Measurements from ENCODE around the gene PLA2G4D.

Gene PLA2G4D, protein sequence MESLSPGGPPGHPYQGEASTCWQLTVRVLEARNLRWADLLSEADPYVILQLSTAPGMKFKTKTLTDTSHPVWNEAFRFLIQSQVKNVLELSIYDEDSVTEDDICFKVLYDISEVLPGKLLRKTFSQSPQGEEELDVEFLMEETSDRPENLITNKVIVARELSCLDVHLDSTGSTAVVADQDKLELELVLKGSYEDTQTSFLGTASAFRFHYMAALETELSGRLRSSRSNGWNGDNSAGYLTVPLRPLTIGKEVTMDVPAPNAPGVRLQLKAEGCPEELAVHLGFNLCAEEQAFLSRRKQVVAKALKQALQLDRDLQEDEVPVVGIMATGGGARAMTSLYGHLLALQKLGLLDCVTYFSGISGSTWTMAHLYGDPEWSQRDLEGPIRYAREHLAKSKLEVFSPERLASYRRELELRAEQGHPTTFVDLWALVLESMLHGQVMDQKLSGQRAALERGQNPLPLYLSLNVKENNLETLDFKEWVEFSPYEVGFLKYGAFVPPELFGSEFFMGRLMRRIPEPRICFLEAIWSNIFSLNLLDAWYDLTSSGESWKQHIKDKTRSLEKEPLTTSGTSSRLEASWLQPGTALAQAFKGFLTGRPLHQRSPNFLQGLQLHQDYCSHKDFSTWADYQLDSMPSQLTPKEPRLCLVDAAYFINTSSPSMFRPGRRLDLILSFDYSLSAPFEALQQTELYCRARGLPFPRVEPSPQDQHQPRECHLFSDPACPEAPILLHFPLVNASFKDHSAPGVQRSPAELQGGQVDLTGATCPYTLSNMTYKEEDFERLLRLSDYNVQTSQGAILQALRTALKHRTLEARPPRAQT

GRCh38 chr15:42094512-42094963, at the start of gene PLA2G4D:
Gene PLA2G4D (minus strand): TSS chr15:42094562. CDS start chr15:42094459, 103 bp downstream.
- Histone ChIP-seq H3K79me2 (ENCODE audit: insufficient read depth, low read depth) (no peaks in the 10 kb centered on the region), H2AFZ (ENCODE audit: low read depth) (peak within 1 kb of the TSS; percentile 34; the same call in 1 of the 2 replicates), H3K27ac (no peak within 1 kb of the TSS), H3K27me3 (ENCODE audit: insufficient read depth, low read depth) (no peaks in the 10 kb centered on the region), H4K20me1 (ENCODE audit: insufficient read depth) (no peaks in the 10 kb centered on the region), H3K4me1 (ENCODE audit: low read depth, poor library complexity, severe bottlenecking) (peaks cover 8% of the 10 kb centered on the region), H3K9ac (no peak within 1 kb of the TSS), H3K4me3 (IDR thresholded peaks at IDR 0.05; ENCODE audit: insufficient read depth, low read depth, low read length) (no peak within 1 kb of the TSS), H3K36me3 (ENCODE audit: insufficient read depth) (no peaks in the 10 kb centered on the region), H3K4me2 (no peak within 1 kb of the TSS)
- no peak for TF ChIP-seq CTCF (conservative IDR thresholded peaks at IDR 0.05; ENCODE audit: low read depth, low read length)

DNA sequence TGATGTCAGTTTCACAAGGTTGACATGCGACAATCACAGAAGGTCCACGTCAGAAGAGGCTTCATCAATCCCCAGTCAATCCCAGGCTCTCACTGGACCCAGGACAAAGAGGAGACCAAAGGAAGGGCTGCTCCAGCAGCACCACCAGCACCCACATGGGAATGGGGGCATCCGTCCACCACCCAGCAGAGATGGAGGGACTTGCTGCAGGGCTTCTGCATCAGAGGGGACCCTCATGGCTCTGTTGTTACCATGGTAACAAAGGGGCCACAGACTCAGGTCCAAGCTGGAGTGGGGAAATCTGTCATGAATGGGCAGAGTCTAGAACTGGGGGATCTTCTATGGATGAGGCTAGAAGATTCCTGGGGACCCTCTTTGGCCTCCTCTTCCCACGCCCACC, 49.0 kb upstream of the PLA2G4D start:
- no peaks in the 10 kb centered on the region for H3K79me2 ChIP-seq (ENCODE audit: insufficient read depth, low read depth)
- no peak overlapping the region for H2AFZ ChIP-seq (ENCODE audit: low read depth)
- 0 out of 2 replicates have a peak, but pooled peaks cover 2% of the 10 kb centered on the region for H3K27me3 ChIP-seq (ENCODE audit: insufficient read depth, low read depth)
- H3K36me3 ChIP-seq (ENCODE audit: insufficient read depth): no peaks in the 10 kb centered on the region
- no peaks in the 10 kb centered on the region for H3K4me1 ChIP-seq (ENCODE audit: low read depth, poor library complexity, severe bottlenecking)
- no peaks in the 10 kb centered on the region for H4K20me1 ChIP-seq (ENCODE audit: insufficient read depth)
- H3K4me3 ChIP-seq (IDR thresholded peaks at IDR 0.05; ENCODE audit: insufficient read depth, low read depth, low read length): no peak overlapping the region
- TF ChIP-seq CTCF (conservative IDR thresholded peaks at IDR 0.05; ENCODE audit: low read depth, low read length): no peak
- H3K4me2 ChIP-seq: no peak overlapping the region
- no peak overlapping the region for H3K9ac ChIP-seq
- no peak overlapping the region for H3K27ac ChIP-seq

- Histone ChIP-seq H2AFZ (ENCODE audit: low read depth) (no peak overlapping the region), H3K79me2 (ENCODE audit: insufficient read depth, low read depth) (no peaks in the 10 kb centered on the region), H3K9ac (no peak overlapping the region), H3K27me3 (ENCODE audit: insufficient read depth, low read depth) (0 out of 2 replicates have a peak, but pooled peaks cover 2% of the 10 kb centered on the region), H3K4me1 (ENCODE audit: low read depth, poor library complexity, severe bottlenecking) (no peaks in the 10 kb centered on the region), H4K20me1 (ENCODE audit: insufficient read depth) (no peaks in the 10 kb centered on the region), H3K36me3 (ENCODE audit: insufficient read depth) (no peaks in the 10 kb centered on the region), H3K27ac (no peak overlapping the region), H3K4me2 (no peak overlapping the region), H3K4me3 (IDR thresholded peaks at IDR 0.05; ENCODE audit: insufficient read depth, low read depth, low read length) (no peak overlapping the region)
- no peak for TF ChIP-seq CTCF (conservative IDR thresholded peaks at IDR 0.05; ENCODE audit: low read depth, low read length)
These were observed 47.7 kb upstream of the PLA2G4D start for GRCh38 chr15:42141795-42142667.

DNA sequence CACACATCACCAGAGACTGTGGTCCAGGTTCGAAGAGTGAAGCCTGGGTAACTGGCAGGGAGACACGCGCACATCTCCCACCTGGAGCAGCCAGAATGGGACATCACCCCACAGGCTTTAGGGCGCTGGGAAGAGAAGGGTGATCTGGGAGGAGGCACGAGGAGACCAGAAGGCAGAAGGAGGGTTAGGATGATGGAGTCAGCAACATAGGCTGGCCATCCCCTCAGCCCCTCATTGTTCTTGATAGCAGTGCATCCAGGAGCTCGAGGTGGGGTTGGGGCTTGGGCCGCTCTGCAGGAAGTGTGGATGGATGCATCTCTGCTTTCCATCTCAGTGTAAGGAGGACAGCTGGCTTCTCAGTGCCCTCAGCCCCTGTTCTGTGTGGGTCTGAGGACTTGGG, 46.9 kb upstream of the PLA2G4D start:
- no peak overlapping the region for H3K4me3 ChIP-seq (IDR thresholded peaks at IDR 0.05; ENCODE audit: insufficient read depth, low read depth, low read length)
- H3K36me3 ChIP-seq (ENCODE audit: insufficient read depth): no peaks in the 10 kb centered on the region
- TF ChIP-seq CTCF (conservative IDR thresholded peaks at IDR 0.05; ENCODE audit: low read depth, low read length): no peak
- no peak overlapping the region for H2AFZ ChIP-seq (ENCODE audit: low read depth)
- 0 out of 2 replicates have a peak, but pooled peaks cover 2% of the 10 kb centered on the region for H3K27me3 ChIP-seq (ENCODE audit: insufficient read depth, low read depth)
- H3K79me2 ChIP-seq (ENCODE audit: insufficient read depth, low read depth): no peaks in the 10 kb centered on the region
- no peaks in the 10 kb centered on the region for H3K4me1 ChIP-seq (ENCODE audit: low read depth, poor library complexity, severe bottlenecking)
- H4K20me1 ChIP-seq (ENCODE audit: insufficient read depth): no peaks in the 10 kb centered on the region
- no peak overlapping the region for H3K9ac ChIP-seq
- H3K27ac ChIP-seq: no peak overlapping the region
- H3K4me2 ChIP-seq: no peak overlapping the region
